ENCODE measurements around the gene HOXB2. TPM values are rescaled to one million over a fixed set of nuclear protein-coding genes. Genes with fewer than 3 reads are reported as not detected.

Gene HOXB2
- total RNA-seq (10 to 100 TPM in 4 of 5 experiments, 1 to 10 TPM in 1; 3.4 to 46.9 (median 34.2) TPM), polyA plus RNA-seq (10 to 100 TPM in 1 of 2 donors, 1 to 10 TPM in 1; 9.7 to 23.1 TPM), total RNA-seq (12.4 reads per million, percentile 40 among the genes with 10 or more reads in this experiment)

- CTCF ChIA-PET, result no interaction called here
- peaks cover 0 to 22% (median 10%) of the 10 kb centered on the region in 5 donors for H3K27me3 Mint-ChIP-seq
Measured at GRCh38 chr17:48545022-48545375, at the start of gene HOXB2. Gene HOXB2 (minus strand): TSS chr17:48545109. CDS start chr17:48544911, 198 bp downstream.

GRCh38 chr17:48593840-48594537 lies 49.1 kb upstream of the HOXB2 start:
- H3K27me3 Mint-ChIP-seq, result peaks cover 89 to 97% (median 93%) of the 10 kb centered on the region in 5 donors
- ATAC-seq (peak; percentile 83), DNase-seq (peak; percentile 67 to 89 (median 80))
- ChIA-PET POLR2A (interaction anchor here (1.0 to 1.8 kb wide), 4 partner anchors 16 to 258 kb away, joined by 3 to 6 read pairs (median 4); partner anchors contain the start of gene HOXB4), CTCF (interaction anchor here (0.6 to 4.6 kb wide), 20 partner anchors 19 to 378 kb away, joined by 3 to 47 read pairs (median 4); no protein-coding TSS in a partner anchor)
- peaks cover 37 to 40% of the 10 kb centered on the region in 2 donors for H3K4me1 ChIP-seq (ENCODE audit: control insufficient read depth in 2 of 2, insufficient read depth in 2 of 2, low read length in 2 of 2)
- H3K4me3 Mint-ChIP-seq, result peak overlapping the region; percentile 75 to 88 (median 81)
- no peaks in the 10 kb centered on the region for H3K9me3 ChIP-seq (ENCODE audit: control insufficient read depth in 2 of 3, low read length in 3 of 3)
- H3K27ac ChIP-seq (ENCODE audit: low read depth, low read length), result no peak overlapping the region
- H3K9me3 Mint-ChIP-seq, result no peaks in the 10 kb centered on the region
- no peaks in the 10 kb centered on the region for H3K36me3 ChIP-seq (ENCODE audit: control insufficient read depth in 2 of 3, insufficient read depth in 3 of 3, low read length in 3 of 3)
- peaks cover 6 to 54% of the 10 kb centered on the region in 2 donors for H3K27me3 ChIP-seq (ENCODE audit: control insufficient read depth in 2 of 2, insufficient read depth in 2 of 2, low read length in 2 of 2)
- H3K4me1 Mint-ChIP-seq, result peaks cover 34 to 70% (median 51%) of the 10 kb centered on the region in 7 donors
- intact Hi-C loops (cut with micrococcal nuclease), result loop anchor here (1.0 to 10.0 kb wide), 10 partner anchors 93 to 569 kb away; no protein-coding TSS in a partner anchor
- H3K4me3 ChIP-seq (ENCODE audit: low read length), result peak overlapping the region; percentile 56
- peaks cover 0 to 5% (median 0%) of the 10 kb centered on the region in 5 donors for H3K36me3 Mint-ChIP-seq
- H3K27ac Mint-ChIP-seq, result peak overlapping the region in 1 of 9 donors; percentile 16

More at GRCh38 chr17:48545022-48545375, at the start of gene HOXB2:
- peaks cover 0 to 5% (median 0%) of the 10 kb centered on the region in 3 experiments for H3K36me3 ChIP-seq (ENCODE audit: control insufficient read depth in 2 of 3, insufficient read depth in 3 of 3, low read length in 3 of 3)
- peaks cover 20 to 73% (median 58%) of the 10 kb centered on the region in 7 donors for H3K4me1 Mint-ChIP-seq
- H3K4me1 ChIP-seq (ENCODE audit: control insufficient read depth in 2 of 2, insufficient read depth in 2 of 2, low read length in 2 of 2), result peaks cover 0 to 34% of the 10 kb centered on the region in 2 donors
- peak within 1 kb of the TSS; percentile 90 for H3K27ac ChIP-seq (ENCODE audit: low read depth, low read length)
- H3K9me3 ChIP-seq (ENCODE audit: control insufficient read depth in 2 of 3, low read length in 3 of 3), result no peaks in the 10 kb centered on the region
- no peaks in the 10 kb centered on the region for H3K9me3 Mint-ChIP-seq
- peaks cover 0 to 25% (median 8%) of the 10 kb centered on the region in 5 donors for H3K36me3 Mint-ChIP-seq
- H3K27me3 ChIP-seq (ENCODE audit: control insufficient read depth in 2 of 2, insufficient read depth in 2 of 2, low read length in 2 of 2), result no peaks in the 10 kb centered on the region
- H3K27ac Mint-ChIP-seq, result peak within 1 kb of the TSS; percentile 87 to 100 (median 95)
- ATAC-seq, result no peak
- POLR2A ChIA-PET, result interaction anchor here (1.1 to 4.3 kb wide), 2 partner anchors 12 to 35 kb away, joined by 3 to 24 read pairs; no protein-coding TSS in a partner anchor
- peak within 1 kb of the TSS; percentile 80 for H3K4me3 ChIP-seq (ENCODE audit: low read length)
- intact Hi-C loops (cut with micrococcal nuclease), result loop anchor here in 1 of 2 donors (10.0 kb wide), 1 partner anchor 350 kb away; the partner anchor contains the start of gene ATP5MC1
- no peak for DNase-seq
- H3K4me3 Mint-ChIP-seq, result peak within 1 kb of the TSS; percentile 94 to 100 (median 95)

GRCh38 chr17:48593126-48593829 lies 48.4 kb upstream of the HOXB2 start, which contains the start of gene HOXB5:
Gene HOXB5 (minus strand): TSS chr17:48593779. CDS start chr17:48593682, 97 bp downstream.
- Mint-ChIP-seq H3K4me1 (peaks cover 33 to 63% (median 44%) of the 10 kb centered on the region in 7 donors), H3K27me3 (peaks cover 89 to 97% (median 93%) of the 10 kb centered on the region in 5 donors), H3K36me3 (peaks cover 0 to 6% (median 0%) of the 10 kb centered on the region in 5 donors), H3K4me3 (peak within 1 kb of the TSS; percentile 75 to 88 (median 81)), H3K27ac (peak within 1 kb of the TSS in 1 of 9 donors; percentile 16), H3K9me3 (no peaks in the 10 kb centered on the region)
- Histone ChIP-seq H3K36me3 (ENCODE audit: control insufficient read depth in 2 of 3, insufficient read depth in 3 of 3, low read length in 3 of 3) (no peaks in the 10 kb centered on the region), H3K4me1 (ENCODE audit: control insufficient read depth in 2 of 2, insufficient read depth in 2 of 2, low read length in 2 of 2) (peaks cover 31 to 37% of the 10 kb centered on the region in 2 donors), H3K4me3 (ENCODE audit: low read length) (peak within 1 kb of the TSS; percentile 56), H3K27me3 (ENCODE audit: control insufficient read depth in 2 of 2, insufficient read depth in 2 of 2, low read length in 2 of 2) (peaks cover 6 to 47% of the 10 kb centered on the region in 2 donors), H3K27ac (ENCODE audit: low read depth, low read length) (no peak within 1 kb of the TSS), H3K9me3 (ENCODE audit: control insufficient read depth in 2 of 3, low read length in 3 of 3) (no peaks in the 10 kb centered on the region)
- CTCF ChIA-PET, result interaction anchor here (0.6 to 4.6 kb wide), 40 partner anchors 10 to 750 kb away, joined by 3 to 47 read pairs (median 4); partner anchors contain the start of gene HOXB8
- POLR2A ChIA-PET, result interaction anchor here (0.8 to 1.8 kb wide), 5 partner anchors 10 to 258 kb away, joined by 3 to 6 read pairs (median 5); partner anchors contain the start of gene HOXB4
- ATAC-seq, result no peak
- DNase-seq, result peak in 1 of 9 donors; percentile 51
- intact Hi-C loops (cut with micrococcal nuclease), result loop anchor here (1.0 to 10.0 kb wide), 5 partner anchors 257 to 568 kb away; no protein-coding TSS in a partner anchor

- H3K4me3 ChIP-seq (ENCODE audit: low read length), result peak overlapping the region; percentile 56
- DNase-seq (no peak), ATAC-seq (no peak)
- POLR2A ChIA-PET, result interaction anchor here (0.8 to 1.8 kb wide), 4 partner anchors 10 to 257 kb away, joined by 4 to 6 read pairs (median 6); partner anchors contain the start of gene HOXB4
- Mint-ChIP-seq H3K4me3 (peak overlapping the region; percentile 75 to 88 (median 81)), H3K4me1 (peaks cover 26 to 57% (median 37%) of the 10 kb centered on the region in 7 donors), H3K27ac (no peak overlapping the region), H3K36me3 (peaks cover 0 to 8% (median 0%) of the 10 kb centered on the region in 5 donors), H3K9me3 (no peaks in the 10 kb centered on the region), H3K27me3 (peaks cover 89 to 97% (median 93%) of the 10 kb centered on the region in 5 donors)
- H3K36me3 ChIP-seq (ENCODE audit: control insufficient read depth in 2 of 3, insufficient read depth in 3 of 3, low read length in 3 of 3), result no peaks in the 10 kb centered on the region
- no peaks in the 10 kb centered on the region for H3K9me3 ChIP-seq (ENCODE audit: control insufficient read depth in 2 of 3, low read length in 3 of 3)
- H3K27ac ChIP-seq (ENCODE audit: low read depth, low read length), result no peak overlapping the region
- CTCF ChIA-PET, result interaction anchor here (0.6 to 4.6 kb wide), 27 partner anchors 9 to 750 kb away, joined by 3 to 47 read pairs (median 4); partner anchors contain the start of gene HOXB8
- peaks cover 6 to 40% of the 10 kb centered on the region in 2 donors for H3K27me3 ChIP-seq (ENCODE audit: control insufficient read depth in 2 of 2, insufficient read depth in 2 of 2, low read length in 2 of 2)
- intact Hi-C loops (cut with micrococcal nuclease), result loop anchor here (2.0 to 10.0 kb wide), 2 partner anchors 334 to 418 kb away; no protein-coding TSS in a partner anchor
- peaks cover 25 to 31% of the 10 kb centered on the region in 2 donors for H3K4me1 ChIP-seq (ENCODE audit: control insufficient read depth in 2 of 2, insufficient read depth in 2 of 2, low read length in 2 of 2)
Measured at GRCh38 chr17:48592577-48592976, 47.7 kb upstream of the HOXB2 start.

- peaks cover 21 to 57% (median 32%) of the 10 kb centered on the region in 7 donors for H3K4me1 Mint-ChIP-seq
- CTCF ChIA-PET, result interaction anchor here (1.2 to 4.6 kb wide), 11 partner anchors 9 to 294 kb away, joined by 3 to 47 read pairs (median 4); no protein-coding TSS in a partner anchor
- H3K9me3 Mint-ChIP-seq, result no peaks in the 10 kb centered on the region
- no peak for ATAC-seq
- POLR2A ChIA-PET, result interaction anchor here (1.8 kb wide), 1 partner anchor 43 kb away, joined by 5 read pairs; no protein-coding TSS in a partner anchor
- no peak overlapping the region for H3K4me3 ChIP-seq (ENCODE audit: low read length)
- peaks cover 89 to 97% (median 93%) of the 10 kb centered on the region in 5 donors for H3K27me3 Mint-ChIP-seq
- H3K4me1 ChIP-seq (ENCODE audit: control insufficient read depth in 2 of 2, insufficient read depth in 2 of 2, low read length in 2 of 2), result peaks cover 20 to 26% of the 10 kb centered on the region in 2 donors
- peak overlapping the region in 5 of 10 donors; percentile 16 to 88 (median 81) for H3K4me3 Mint-ChIP-seq
- peaks cover 0 to 9% (median 0%) of the 10 kb centered on the region in 5 donors for H3K36me3 Mint-ChIP-seq
- H3K9me3 ChIP-seq (ENCODE audit: control insufficient read depth in 2 of 3, low read length in 3 of 3), result no peaks in the 10 kb centered on the region
- no peaks in the 10 kb centered on the region for H3K36me3 ChIP-seq (ENCODE audit: control insufficient read depth in 2 of 3, insufficient read depth in 3 of 3, low read length in 3 of 3)
- intact Hi-C loops (cut with micrococcal nuclease), result loop anchor here (2.0 to 10.0 kb wide), 2 partner anchors 333 to 417 kb away; no protein-coding TSS in a partner anchor
- no peak for DNase-seq
- H3K27ac ChIP-seq (ENCODE audit: low read depth, low read length), result no peak overlapping the region
- no peak overlapping the region for H3K27ac Mint-ChIP-seq
- peaks cover 6 to 40% of the 10 kb centered on the region in 2 donors for H3K27me3 ChIP-seq (ENCODE audit: control insufficient read depth in 2 of 2, insufficient read depth in 2 of 2, low read length in 2 of 2)
Measured at GRCh38 chr17:48592057-48592514, 47.2 kb upstream of the HOXB2 start.
